NCI-H510A (cell line): ENCODE results near the gene RELN.
"Not testable (repeated sequence)": the region's sequence is repeated elsewhere in the genome, so short reads cannot be mapped to it uniquely, and the experiment has no call there.

Experiments
- DNase-seq: peaks from one replicate; lab custom pipeline; 2025; lab: John Stamatoyannopoulos, UW

RELN gene

GRCh38 chr7:103989200-103989784 lies at the start of gene RELN:
Gene RELN, minus strand, starts transcription at chr7:103989658. Its CDS starts 302 bp downstream, at chr7:103989356.
- DNase-seq, result no peak

DNA sequence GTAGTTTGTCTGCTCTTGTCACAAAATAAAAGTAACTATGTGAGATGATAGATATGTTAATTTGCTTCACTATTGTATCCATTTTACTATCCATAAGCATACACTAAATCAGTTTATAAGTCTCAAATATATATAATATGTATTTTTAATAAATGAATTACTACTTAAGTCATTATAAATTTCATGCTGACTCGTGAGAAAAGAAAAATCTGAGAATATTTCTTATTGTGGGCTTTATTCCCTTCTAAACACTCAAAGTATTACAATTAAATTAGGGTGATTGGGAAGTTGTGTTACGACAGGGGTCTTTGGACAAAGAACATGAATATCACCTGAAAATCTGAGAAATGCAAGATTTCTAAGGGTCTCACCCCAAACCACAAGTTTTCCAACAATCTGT lies 48.7 kb upstream of the RELN start:
- no peak for DNase-seq

- not testable (repeated sequence) for DNase-seq
Observed at GRCh38 chr7:104036889-104037288, 47.4 kb upstream of the RELN start.

- DNase-seq, result no peak
Observed at GRCh38 chr7:104035351-104035750, 45.9 kb upstream of the RELN start.

DNA sequence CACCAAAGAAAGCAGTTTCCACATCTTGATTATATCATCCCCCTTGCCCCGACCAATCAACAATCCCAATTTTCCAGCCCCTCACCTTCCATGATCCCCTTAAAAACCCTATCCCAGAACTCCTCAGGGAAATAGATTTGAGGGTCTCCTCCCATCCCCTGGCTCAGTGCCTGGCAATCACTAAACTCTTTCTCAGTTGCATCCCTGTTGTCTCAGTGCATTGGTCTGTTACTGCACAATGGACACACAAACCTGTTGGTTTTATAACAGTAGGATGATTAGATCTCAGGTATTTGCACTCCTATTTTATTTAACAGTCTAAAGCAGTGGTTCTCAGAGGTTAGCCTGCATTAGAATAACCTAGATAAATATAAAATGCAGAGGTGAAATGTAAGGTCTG lies 45.2 kb upstream of the RELN start:
- no peak for DNase-seq

DNA sequence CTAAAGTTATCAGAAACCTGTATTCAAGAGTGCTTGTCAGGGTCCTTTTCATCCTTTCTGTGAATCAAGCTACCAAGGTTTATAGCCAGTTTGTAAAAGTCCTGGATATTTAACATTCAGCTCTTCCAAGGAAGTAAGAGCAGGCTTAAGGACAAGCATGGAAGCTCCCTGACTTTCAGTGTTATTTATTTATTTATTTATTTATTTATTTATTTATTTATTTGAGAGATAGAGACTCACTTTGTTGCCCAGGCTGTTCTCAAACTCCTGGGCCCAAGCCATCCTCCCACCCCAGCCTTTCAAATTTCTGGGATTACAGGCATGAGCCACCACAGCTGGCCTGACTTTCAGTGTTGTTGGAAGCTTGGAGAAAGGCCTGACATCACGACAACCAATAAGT lies 44.4 kb upstream of the RELN start:
- DNase-seq, result no peak

DNA sequence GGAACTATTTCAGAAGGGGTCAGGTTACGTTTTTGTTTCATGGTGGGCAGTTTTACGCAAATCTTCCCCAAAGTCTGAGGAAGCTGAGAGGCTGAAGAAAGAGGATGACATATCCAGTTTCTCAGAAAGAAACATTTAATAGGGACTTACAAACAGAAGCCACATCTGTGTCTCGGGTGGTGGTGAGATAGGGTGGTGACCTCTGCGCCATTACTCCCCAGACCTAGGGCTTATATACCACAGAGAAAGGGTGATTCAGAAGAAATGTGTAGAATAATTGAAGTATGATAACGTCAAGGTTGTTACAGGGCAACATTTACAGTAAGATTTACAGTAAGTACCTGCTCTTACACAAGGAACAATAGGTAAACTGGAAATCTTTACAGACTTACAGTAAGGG lies 43.0 kb upstream of the RELN start:
- DNase-seq, result no peak

DNA sequence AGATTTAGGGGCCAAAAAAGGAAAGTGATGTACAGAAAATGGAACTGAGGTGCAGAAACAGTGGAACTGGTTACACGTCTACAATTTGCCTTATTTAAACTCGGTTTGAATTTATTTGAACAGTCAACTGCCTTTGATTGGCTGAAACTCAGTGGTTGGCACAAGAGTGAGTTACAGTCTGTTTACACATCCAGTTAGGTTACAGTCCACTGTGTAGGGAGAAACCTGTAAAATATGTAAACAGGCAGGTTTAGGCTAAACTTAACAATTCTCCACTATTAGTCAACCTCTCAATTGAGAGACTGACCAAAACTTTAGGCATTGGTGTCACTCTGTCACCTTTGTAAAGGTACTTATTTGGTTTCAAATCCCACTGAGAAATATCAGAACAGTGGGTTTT lies 40.3 kb upstream of the RELN start:
- DNase-seq, result no peak

DNA sequence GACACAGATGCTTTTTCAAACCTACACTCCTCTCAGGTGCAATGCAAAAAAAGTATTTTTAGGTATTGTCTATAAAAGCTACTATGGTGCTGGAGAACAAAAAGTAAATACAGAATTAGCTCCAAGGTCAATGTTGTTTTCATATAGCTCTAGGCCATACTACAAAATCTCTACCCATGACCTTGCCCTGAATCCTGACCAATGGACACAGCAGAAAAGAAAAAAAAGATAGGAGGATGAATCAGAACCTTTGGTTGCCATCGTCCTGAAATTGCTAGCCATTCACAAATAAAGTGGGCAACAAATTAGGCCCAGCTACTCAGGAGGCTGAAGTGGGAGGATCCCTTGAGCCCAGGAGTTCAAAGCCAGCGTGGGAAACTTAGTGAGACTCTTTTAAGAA lies 35.2 kb upstream of the RELN start:
- no peak for DNase-seq

GRCh38 chr7:104023100-104023499 lies 33.6 kb upstream of the RELN start:
- no peak for DNase-seq

DNA sequence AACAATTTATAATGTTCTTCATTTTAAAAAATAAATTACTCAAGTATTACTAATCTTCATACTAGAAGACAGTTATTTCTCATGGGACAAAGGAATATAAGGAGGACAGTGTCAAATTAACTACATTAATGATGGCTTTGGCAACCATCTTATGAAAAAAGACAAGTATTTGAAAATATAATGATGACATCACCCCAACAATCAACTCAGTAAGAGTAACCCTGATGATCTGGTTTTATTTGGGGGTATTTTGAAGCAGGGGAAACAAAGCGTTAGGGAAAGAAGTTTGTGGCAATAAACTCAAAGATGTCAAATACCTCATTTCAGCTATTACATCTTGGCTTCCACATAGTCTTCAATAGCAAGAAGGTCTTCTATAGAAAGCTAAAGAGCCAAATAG lies 29.0 kb upstream of the RELN start:
- no peak for DNase-seq

DNA sequence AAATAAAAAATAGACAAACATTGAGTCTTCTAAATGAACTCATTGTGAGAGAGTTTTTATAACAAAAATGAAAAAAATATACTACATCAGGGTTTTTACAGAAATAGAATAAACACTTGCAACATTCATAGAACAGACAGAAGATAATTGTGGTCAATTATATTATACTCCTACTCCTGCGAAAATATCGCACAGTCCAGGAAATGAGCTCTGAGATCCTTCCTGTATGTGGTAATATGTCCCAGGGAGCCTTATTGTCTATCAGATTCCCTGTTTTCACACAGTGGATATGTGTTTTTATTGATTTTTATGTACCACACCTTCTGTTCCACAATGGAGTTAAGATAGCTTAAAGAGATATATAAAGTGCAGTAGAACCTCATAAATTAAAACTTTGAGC lies 27.5 kb upstream of the RELN start:
- no peak for DNase-seq

DNA sequence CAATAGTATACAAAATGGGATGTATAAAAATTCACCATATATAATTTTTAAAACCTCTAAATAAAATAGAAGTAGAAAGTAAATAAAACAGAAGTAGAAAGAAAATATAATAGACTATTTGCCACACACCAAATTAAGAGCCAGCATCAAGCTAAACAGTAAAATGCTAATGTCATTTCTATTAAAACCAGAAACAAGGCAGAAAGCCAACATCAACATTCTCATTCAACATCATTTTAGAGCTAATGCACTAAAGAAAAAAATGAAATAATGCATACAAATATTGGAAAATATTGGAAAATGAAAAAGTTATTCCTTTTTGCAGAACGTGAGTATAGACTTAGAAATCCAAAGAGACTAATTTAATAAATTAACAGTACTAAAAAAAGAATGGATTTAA lies 23.4 kb upstream of the RELN start:
- DNase-seq, result no peak

- DNase-seq, result no peak
Observed at GRCh38 chr7:104011829-104012228, 22.4 kb upstream of the RELN start.

GRCh38 chr7:104010052-104010909 lies 20.8 kb upstream of the RELN start:
- DNase-seq, result no peak

GRCh38 chr7:104008107-104008506 lies 18.6 kb upstream of the RELN start:
- DNase-seq, result no peak

DNA sequence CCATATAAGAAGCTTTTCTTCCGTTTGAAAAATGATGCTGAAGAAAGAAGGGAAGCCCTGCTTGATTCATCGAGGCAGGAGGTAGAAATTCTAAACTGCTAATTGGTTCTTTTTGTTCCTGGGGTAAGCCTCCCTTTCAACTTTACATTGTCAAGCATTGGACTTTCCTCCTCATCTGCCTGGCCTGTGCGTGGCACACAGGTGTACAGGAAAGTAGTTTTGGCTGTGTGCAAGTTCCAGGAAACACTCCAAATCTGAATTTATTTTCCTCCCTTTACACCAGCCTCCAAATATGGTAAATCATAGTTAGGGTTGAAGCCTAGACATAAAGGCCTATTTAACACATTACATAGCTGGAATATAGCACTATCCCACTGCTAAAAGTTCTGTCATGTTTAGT lies 18.2 kb upstream of the RELN start:
- no peak for DNase-seq

DNA sequence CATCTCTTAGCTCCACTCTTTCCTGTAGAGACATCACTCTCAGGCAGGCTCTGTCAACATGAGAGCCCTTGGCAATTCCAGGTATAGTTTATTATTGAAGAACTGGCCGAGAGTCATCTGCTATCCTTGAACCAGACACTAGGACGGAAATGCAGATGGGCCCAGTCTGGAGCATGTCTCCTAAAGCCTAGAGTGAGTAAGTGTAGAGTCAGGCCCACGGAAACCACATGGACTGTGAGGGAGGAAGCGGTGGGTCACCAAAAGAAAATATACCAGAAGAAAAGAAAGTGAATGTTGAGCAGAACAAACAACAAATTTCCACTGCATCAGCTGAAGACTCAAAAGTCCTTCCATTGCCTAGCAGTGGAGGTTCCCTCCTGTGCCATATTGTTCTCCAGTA lies 15.7 kb upstream of the RELN start:
- DNase-seq, result no peak

DNA sequence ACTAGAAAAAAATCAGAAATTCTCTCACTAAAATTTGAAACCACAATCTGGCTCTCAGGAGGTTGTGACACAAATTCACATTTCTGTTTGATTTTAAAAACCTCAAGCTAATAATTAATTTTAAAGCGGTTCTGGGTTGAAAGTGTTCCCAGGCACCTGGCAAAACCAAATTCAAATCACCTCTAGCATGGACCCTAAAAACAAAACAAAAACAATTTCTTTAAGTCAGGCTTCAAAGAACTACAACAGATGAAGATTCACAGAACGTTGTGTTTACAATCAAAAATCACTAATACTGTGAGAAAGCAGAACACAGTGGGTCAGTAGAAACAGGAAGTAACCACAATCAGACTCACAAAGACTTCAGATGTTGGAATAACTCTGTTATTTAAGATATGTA lies 7.2 kb upstream of the RELN start:
- no peak for DNase-seq

GRCh38 chr7:103996017-103996551 lies 6.6 kb upstream of the RELN start:
- no peak for DNase-seq

DNA sequence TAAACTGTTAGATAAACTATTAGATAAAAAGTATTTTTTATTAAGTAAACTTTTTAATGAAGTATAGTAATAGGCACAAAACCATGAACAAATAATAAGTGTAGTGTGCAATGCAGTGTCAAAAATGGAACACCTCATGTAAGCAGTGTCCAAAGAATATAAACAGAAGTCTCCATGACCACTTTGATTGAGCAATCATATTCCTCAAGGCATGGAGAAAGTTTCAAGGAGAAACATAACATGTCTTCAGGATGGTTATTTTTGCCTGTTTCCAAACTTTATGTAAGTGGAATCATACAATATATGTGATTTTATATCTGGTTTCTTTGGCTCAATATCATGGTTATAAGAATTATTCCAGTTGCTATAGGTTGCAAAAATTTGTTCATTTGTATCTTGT lies 6.1 kb upstream of the RELN start:
- no peak for DNase-seq

- DNase-seq, result no peak
Observed at GRCh38 chr7:103993551-103993950, 4.1 kb upstream of the RELN start.

DNA sequence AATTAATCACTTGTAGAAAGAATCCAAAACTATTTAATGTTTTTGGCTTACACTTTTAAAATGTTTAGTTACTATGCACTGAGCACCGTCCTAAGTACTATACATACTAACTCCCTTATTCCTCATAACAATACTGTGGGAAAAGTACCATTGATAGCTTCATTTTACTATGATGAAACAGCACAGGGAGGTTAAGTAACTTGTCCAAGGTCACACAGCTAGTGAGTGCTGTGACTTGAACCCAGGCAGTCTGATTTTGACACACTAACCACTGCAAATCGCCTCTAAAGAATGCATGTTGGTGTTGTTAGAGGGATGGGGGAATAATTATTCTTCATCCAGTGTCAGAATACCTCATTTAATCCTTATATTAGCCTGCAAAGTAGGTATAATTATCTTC lies 1.9 kb upstream of the RELN start:
- no peak for DNase-seq

DNA sequence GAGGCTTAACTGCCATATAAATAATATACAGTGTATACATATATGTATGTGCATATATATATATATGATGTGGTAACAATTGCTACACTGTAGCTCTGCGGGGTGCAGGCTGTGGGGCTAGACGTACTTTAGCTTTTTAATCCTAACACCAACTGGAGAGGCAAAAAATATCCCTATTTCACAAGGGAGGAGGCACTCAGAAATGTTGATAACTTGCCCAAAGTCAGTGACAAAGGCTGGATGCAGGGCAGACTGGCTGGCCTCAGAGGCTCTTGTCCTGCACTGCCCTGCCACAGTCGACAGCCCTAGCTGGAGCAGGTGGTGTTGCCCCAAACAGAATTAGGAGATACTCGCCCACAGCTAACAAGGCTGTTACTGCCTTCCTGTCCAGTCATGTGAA lies 1.5 kb upstream of the RELN start:
- DNase-seq, result no peak
